ENCODE data around the gene HOMER1. TPM values are rescaled to one million over a fixed set of nuclear protein-coding genes. Genes with fewer than 3 reads are reported as not detected.

Gene HOMER1
- total and polyA plus RNA-seq, 2 donors (not counting 1 experiment from before 2014, with no cell fraction given), result 3.9 to 6.8 TPM

DNA sequence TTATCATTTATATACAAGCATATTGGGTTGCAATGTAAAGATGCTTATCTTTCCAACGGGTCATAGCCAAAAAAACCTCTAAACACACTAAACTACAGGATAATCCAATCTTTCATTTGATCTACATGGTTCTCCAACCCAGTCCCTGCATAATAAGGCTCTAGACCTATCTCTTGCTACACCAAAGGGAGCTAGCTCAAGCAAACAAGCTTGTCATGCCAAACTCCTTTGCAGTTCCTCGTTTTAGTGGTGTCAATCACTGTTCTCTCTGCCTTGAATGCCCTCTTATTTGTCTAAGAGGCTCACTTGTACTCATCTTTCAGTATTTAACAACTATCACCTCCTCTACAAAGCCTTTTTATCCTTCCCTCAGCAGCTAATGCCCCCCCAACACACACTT, 5.6 kb downstream of the HOMER1 start:
- Histone ChIP-seq H3K4me1 (ENCODE audit: control insufficient read depth, extremely low read depth, insufficient read depth, low read length) (peaks cover 6% of the 10 kb centered on the region), H3K27me3 (ENCODE audit: control insufficient read depth, insufficient read depth, low read length) (no peaks in the 10 kb centered on the region), H3K9ac (ENCODE audit: insufficient read depth, low read length) (no peak overlapping the region), H4K20me1 (ENCODE audit: control insufficient read depth, extremely low read depth, insufficient read depth, low read length) (no peaks in the 10 kb centered on the region), H3K9me3 (ENCODE audit: control insufficient read depth, insufficient read depth, low read depth, low read length) (no peaks in the 10 kb centered on the region), H3K4me3 (replicated peaks in 1 of 4; ENCODE audit: control extremely low read depth in 1 of 4, insufficient read depth in 1 of 4, low read depth in 3 of 4, low read length in 4 of 4) (no peak overlapping the region), H3K79me2 (ENCODE audit: control insufficient read depth, insufficient read depth, low read length) (no peaks in the 10 kb centered on the region), H3K4me2 (ENCODE audit: extremely low read depth, insufficient read depth, low read length) (no peak overlapping the region), H3K27ac (ENCODE audit: insufficient read depth, low read length) (no peak overlapping the region), H2AFZ (ENCODE audit: low read length) (no peak overlapping the region), H3K36me3 (ENCODE audit: control insufficient read depth, insufficient read depth, low read length) (no peaks in the 10 kb centered on the region)
- DNase-seq (ENCODE audit: low read depth in 2 of 2), result no peak
- no peak for TF ChIP-seq EZH2 (IDR thresholded peaks at IDR 0.05; ENCODE audit: low read length, missing control alignments)
- TF ChIP-seq CTCF (conservative IDR thresholded peaks at IDR 0.05 in 1 of 2, IDR thresholded peaks at IDR 0.05 in 1 of 2; ENCODE audit: low read depth in 1 of 2, low read length in 2 of 2), result no peak

DNA sequence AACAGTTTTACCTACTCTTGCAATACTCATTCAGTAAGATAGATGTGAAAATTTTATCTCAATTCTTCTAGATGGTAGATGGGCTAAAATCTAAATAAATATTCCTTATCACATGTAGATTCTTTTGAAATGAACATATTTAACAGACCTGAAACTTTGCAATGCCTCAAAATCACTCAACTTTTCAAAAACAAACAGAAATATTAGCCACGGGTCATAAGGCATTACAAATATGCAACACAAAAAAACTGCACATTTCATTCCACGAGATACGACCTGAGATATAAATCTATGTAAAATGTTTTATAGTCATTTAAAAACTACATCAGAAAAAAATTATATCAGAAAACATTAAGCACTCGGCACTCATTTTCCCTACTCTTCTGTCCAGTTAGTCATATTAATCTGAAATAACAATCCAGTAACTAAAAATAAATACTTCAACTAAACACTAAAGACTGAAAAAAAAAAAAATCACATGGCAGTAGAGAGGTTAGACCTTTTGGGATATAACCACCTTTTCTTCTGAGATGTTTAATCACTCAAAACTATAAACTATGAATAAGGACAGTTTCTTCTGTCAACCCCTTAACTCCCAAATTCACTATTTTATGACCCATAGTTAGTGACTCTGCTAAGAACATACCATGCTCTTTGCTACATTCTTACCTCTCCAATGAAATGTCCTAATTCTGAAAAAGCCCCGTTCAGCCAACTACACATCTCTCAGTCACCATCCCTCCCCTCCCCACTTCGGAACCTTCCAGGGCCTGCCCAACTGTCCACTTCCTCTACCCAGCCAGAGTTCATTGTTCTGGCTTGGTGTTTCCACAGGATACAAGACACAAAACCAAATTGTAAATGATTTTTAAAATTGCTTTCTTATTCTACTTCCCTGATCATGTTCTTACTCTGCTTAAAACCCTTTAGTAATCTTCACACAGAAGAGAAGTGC, 6.4 kb downstream of the HOMER1 start:
- H3K27ac ChIP-seq (ENCODE audit: insufficient read depth, low read length), result no peak overlapping the region
- H3K4me1 ChIP-seq (ENCODE audit: control insufficient read depth, extremely low read depth, insufficient read depth, low read length), result peaks cover 6% of the 10 kb centered on the region
- DNase-seq (ENCODE audit: low read depth in 2 of 2), result no peak
- no peak overlapping the region for H3K4me2 ChIP-seq (ENCODE audit: extremely low read depth, insufficient read depth, low read length)
- H3K4me3 ChIP-seq (replicated peaks in 1 of 4; ENCODE audit: control extremely low read depth in 1 of 4, insufficient read depth in 1 of 4, low read depth in 3 of 4, low read length in 4 of 4), result no peak overlapping the region
- H3K9me3 ChIP-seq (ENCODE audit: control insufficient read depth, insufficient read depth, low read depth, low read length), result no peaks in the 10 kb centered on the region
- no peaks in the 10 kb centered on the region for H3K36me3 ChIP-seq (ENCODE audit: control insufficient read depth, insufficient read depth, low read length)
- TF ChIP-seq EZH2 (IDR thresholded peaks at IDR 0.05; ENCODE audit: low read length, missing control alignments), result no peak
- TF ChIP-seq CTCF (conservative IDR thresholded peaks at IDR 0.05 in 1 of 2, IDR thresholded peaks at IDR 0.05 in 1 of 2; ENCODE audit: low read depth in 1 of 2, low read length in 2 of 2), result no peak
- no peak overlapping the region for H2AFZ ChIP-seq (ENCODE audit: low read length)
- no peaks in the 10 kb centered on the region for H3K79me2 ChIP-seq (ENCODE audit: control insufficient read depth, insufficient read depth, low read length)
- no peak overlapping the region for H3K9ac ChIP-seq (ENCODE audit: insufficient read depth, low read length)
- no peaks in the 10 kb centered on the region for H3K27me3 ChIP-seq (ENCODE audit: control insufficient read depth, insufficient read depth, low read length)
- H4K20me1 ChIP-seq (ENCODE audit: control insufficient read depth, extremely low read depth, insufficient read depth, low read length), result no peaks in the 10 kb centered on the region

- Histone ChIP-seq H3K4me3 (replicated peaks in 1 of 4; ENCODE audit: control extremely low read depth in 1 of 4, insufficient read depth in 1 of 4, low read depth in 3 of 4, low read length in 4 of 4) (no peak overlapping the region), H3K9ac (ENCODE audit: insufficient read depth, low read length) (no peak overlapping the region), H3K36me3 (ENCODE audit: control insufficient read depth, insufficient read depth, low read length) (no peaks in the 10 kb centered on the region), H4K20me1 (ENCODE audit: control insufficient read depth, extremely low read depth, insufficient read depth, low read length) (no peaks in the 10 kb centered on the region), H3K9me3 (ENCODE audit: control insufficient read depth, insufficient read depth, low read depth, low read length) (no peaks in the 10 kb centered on the region), H3K27me3 (ENCODE audit: control insufficient read depth, insufficient read depth, low read length) (no peaks in the 10 kb centered on the region), H3K4me1 (ENCODE audit: control insufficient read depth, extremely low read depth, insufficient read depth, low read length) (no peaks in the 10 kb centered on the region), H3K4me2 (ENCODE audit: extremely low read depth, insufficient read depth, low read length) (no peak overlapping the region), H2AFZ (ENCODE audit: low read length) (no peak overlapping the region), H3K27ac (ENCODE audit: insufficient read depth, low read length) (no peak overlapping the region), H3K79me2 (ENCODE audit: control insufficient read depth, insufficient read depth, low read length) (no peaks in the 10 kb centered on the region)
- DNase-seq (ENCODE audit: low read depth in 2 of 2), result no peak
- no peak for TF ChIP-seq EZH2 (IDR thresholded peaks at IDR 0.05; ENCODE audit: low read length, missing control alignments)
- TF ChIP-seq CTCF (conservative IDR thresholded peaks at IDR 0.05 in 1 of 2, IDR thresholded peaks at IDR 0.05 in 1 of 2; ENCODE audit: low read depth in 1 of 2, low read length in 2 of 2), result no peak
Observed at GRCh38 chr5:79505138-79505537, 8.8 kb downstream of the HOMER1 start.
